ENCODE results near the gene RHBDL2.
"Not testable (repeated sequence)": the region's sequence is repeated elsewhere in the genome, so short reads cannot be mapped to it uniquely, and the experiment has no call there.

Gene RHBDL2

GRCh38 chr1:38873027-38873969 lies 68.3 kb downstream of the RHBDL2 start, which contains the start of gene MYCBP:
Gene MYCBP (minus strand): TSS chr1:38873348. CDS start chr1:38873305, 43 bp downstream.
- DNase-seq: peak; percentile 95

DNA sequence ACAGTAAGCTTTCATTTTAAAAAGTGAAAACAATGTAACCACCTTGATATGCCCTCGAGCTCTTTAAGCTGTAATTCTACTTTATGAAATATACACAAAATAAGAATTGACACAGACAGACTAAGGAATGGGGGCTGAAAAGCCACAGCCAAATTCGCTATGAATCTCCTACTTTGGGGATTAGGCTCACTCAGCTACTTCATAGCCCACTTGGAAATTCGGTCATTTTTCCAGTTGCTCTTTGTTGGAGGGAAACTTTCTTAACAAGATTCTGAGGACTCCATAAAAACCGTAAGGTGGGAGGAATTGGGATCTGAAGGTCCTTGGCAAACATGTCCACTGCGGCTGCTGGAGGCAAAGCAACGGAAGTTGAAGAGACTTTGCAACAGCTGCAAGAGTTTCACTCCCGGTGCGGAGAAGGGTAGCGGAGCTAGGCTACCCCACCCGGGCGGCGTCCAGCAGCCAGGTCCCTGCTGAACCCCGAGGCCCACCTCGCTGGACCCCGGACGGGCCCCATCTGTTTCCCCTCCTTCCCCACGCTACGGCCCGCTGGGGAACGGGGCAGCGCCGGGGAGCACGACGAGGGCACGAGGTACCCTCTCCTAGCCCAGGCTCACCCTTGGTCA lies 69.1 kb downstream of the RHBDL2 start:
- no peak for DNase-seq

DNA sequence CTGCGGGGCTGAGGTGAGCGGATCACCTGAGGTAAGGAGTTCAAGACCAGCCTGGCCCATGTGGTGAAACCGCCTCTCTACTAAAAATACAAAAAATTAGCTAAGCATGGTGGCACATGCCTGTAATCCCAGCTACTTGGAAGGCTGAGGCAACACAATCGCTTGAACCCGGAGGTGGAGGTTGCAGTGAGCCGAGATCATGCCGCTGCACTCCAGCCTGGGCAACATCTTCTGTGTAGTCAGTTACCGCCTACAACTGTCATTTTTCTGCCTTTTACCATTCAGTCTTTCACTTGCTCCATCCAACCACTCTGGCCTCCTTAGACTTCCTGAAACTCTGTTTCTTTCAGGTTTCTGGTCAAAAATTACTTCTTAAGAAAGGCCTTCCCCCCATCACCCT lies 70.6 kb downstream of the RHBDL2 start:
- DNase-seq: no peak

DNA sequence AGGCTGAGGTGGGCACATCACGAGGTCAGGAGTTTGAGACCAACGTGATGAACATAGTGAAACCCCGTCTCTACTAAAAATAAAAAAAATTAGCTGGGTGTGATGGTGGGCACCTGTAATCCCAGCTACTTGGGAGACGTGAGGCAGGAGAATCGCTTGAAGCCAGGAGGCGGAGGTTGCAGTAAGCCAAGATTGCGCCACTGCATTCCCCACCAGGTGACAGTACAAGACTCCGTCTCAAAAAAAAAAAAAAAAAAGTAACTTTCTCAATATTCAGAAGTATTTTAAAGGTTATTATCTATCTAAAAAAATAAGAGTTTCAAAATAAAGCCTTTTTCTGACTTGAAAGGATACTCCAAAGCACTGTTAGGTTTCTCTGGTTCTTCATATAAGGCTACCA lies 74.4 kb downstream of the RHBDL2 start:
- no peak for DNase-seq

GRCh38 chr1:38865112-38865715 lies 76.4 kb downstream of the RHBDL2 start:
- no peak for DNase-seq

- DNase-seq: no peak
Observed at GRCh38 chr1:38860454-38860795, 81.2 kb downstream of the RHBDL2 start.

GRCh38 chr1:38859561-38860453 lies 81.8 kb downstream of the RHBDL2 start, which contains the start of gene RRAGC:
Gene RRAGC (minus strand): TSS chr1:38859772. CDS start chr1:38859646, 126 bp downstream.
- peak; percentile 99 for DNase-seq

GRCh38 chr1:38858833-38859560 lies 82.6 kb downstream of the RHBDL2 start:
- DNase-seq: peak; percentile 31

GRCh38 chr1:38852780-38853179 lies 88.8 kb downstream of the RHBDL2 start:
- no peak for DNase-seq

DNA sequence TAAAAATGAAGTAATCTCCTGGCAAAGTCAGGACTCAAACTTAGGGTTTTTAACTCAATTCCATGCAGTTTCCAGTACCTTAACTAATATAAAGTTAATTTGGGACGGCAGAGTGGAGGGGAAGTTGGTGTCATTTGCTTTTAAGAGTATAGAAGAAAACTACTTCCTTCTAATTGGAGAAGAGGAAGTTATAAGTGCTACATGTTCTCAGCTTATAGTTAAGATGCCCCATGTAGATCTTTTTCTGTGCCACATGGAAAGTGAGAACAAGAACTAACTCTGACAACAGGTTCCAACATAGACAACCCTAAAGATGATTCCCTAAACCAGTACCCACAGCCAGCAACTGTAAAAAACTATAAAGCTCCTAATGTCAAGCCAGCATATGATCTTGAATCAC lies 93.6 kb downstream of the RHBDL2 start:
- DNase-seq: no peak

DNA sequence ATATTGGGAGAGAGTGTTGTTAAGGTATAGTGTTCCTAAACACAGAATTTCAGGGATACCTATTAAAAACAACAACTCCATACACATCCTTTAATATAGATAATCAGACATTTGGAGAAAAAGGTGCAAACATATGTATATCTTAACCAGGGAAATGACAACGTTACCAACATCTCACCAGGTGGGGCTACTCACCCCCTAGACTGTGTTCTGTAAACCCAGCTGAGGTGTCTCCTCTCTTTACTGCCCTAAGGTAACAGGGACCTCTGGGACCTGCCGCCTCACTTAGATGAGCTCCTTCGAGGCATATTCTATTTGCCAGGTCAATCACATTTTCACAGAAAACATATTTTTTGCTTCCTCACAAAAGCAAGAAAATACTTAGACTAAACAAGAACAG lies 95.4 kb downstream of the RHBDL2 start:
- no peak for DNase-seq

DNA sequence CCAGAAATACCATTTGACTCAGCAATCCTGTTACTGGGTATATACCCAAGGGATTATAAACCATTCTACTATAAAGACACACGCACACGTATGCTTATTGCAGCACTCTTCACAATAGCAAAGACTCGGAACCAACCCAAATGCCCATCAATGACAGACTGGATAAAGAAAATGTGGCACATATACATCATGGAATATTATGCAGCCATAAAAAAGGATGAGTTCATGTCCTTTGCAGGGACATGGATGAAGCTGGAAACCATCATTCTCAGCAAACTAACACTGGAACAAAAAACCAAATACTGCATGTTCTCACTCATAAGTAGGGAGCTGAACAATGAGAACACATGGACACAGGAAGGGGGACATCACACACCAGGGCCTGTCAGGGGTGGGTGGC lies 96.5 kb downstream of the RHBDL2 start:
- not testable (repeated sequence) for DNase-seq

DNA sequence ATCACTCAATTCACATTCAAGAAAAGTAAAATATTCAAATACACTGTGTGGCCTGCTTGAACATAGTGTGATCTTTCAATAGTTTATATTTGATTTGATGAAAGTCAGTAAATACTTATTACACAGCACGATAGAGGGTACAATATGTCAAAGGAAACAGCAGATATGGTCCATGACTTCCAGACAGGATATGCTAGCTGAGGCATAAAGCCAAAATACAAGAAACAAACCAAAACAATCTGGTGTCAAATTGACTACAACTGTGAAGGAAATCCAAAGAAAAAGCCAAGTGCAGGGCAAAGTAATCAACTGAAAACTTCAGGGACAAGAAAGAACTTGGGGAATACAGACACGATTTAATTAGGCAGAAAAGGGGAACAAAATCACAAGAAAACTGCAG lies 101.3 kb downstream of the RHBDL2 start:
- no peak for DNase-seq

- no peak for DNase-seq
Observed at GRCh38 chr1:38839363-38839762, 102.3 kb downstream of the RHBDL2 start.

GRCh38 chr1:38836316-38836715 lies 105.3 kb downstream of the RHBDL2 start:
- DNase-seq: not testable (repeated sequence)
